GM18499 (cell line): Measurements from ENCODE around the gene GUCY2C.

Experiments
- ATAC-seq: cut with Tn5 transposase; IDR thresholded peaks from one replicate; pipeline ENCODE4 v1.9.1; 2021; ENCODE audit warnings: moderate number of reproducible peaks; ENCODE audit not compliant: insufficient read depth, unreplicated experiment

The GUCY2C gene

DNA sequence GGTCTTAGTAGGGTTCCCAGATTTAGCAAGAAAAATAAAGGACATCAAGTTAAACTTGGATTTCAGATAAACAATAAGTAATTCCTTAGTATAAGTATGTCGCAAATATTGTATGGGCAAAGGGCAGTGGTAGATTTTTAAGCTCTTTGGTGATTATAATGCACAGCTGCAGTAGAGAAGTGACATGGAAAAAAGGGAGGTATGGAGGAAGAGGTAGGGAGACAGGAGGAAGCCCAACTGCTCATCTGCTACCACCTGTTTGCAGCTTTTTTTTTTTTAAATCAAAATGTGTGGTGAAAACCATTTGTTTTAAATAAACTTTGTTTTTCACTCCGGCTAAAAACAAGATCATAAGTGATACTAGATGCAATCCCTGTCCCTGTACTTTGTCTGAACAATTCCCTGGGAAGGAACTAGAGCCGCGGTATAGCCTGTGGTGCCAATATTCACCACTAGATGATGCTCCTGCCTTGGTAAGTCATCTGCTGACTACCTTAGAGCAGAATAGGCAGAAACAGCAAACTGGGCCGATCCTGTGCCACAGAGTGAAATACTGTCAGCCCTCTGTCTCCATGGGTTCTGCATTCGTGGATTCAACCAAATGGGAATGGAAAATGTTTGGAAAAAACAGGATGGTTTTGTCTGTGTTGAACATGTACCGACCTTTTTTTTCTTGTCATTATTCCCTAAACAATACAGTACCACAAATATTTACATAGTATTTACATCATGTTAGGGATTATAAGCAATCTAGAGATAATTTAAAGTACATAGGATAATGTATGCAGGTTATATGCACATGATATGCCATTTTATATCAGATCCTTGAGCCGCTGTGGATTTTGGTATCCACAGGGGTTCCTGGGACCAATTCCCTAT lies 66.3 kb downstream of the GUCY2C start:
- ATAC-seq: peak; percentile 87

DNA sequence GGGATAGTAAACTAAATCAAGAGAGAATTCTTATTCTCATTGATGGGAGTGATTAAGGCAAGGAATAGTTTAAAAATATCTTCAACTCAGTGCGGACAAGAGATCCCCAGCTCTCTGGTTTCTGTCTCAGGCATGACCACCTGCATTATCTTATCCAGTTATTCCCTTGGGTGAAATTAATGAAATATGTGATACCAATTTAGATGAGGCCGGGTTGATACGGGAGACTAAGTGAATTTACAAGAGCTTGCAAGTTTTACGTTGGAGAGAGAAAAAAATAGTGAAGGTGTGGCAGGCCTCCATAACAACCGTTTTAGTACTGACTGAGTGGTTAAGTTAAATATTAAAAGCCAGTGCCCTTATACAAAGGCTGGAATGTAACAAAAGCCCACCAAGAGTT lies 67.6 kb downstream of the GUCY2C start:
- ATAC-seq: no peak

DNA sequence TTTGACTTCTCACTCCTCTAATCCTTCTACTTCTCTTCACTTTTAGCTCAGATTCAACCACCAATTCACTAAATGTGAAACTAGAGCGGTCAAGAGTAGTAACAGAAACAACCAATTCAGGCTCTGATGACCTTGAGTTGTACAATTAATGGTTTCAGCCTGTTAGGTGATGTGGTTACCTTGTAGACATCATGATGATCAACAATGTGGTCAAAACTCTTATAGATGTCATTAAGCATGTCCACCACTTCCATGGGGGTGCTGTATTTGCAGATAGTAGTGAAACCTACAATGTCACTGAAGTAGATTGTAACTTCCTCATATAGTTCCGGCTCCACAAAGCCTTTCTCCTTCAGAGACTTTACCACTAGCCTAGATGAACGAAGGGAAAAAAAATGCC lies 74.6 kb downstream of the GUCY2C start:
- ATAC-seq: peak; percentile 70

DNA sequence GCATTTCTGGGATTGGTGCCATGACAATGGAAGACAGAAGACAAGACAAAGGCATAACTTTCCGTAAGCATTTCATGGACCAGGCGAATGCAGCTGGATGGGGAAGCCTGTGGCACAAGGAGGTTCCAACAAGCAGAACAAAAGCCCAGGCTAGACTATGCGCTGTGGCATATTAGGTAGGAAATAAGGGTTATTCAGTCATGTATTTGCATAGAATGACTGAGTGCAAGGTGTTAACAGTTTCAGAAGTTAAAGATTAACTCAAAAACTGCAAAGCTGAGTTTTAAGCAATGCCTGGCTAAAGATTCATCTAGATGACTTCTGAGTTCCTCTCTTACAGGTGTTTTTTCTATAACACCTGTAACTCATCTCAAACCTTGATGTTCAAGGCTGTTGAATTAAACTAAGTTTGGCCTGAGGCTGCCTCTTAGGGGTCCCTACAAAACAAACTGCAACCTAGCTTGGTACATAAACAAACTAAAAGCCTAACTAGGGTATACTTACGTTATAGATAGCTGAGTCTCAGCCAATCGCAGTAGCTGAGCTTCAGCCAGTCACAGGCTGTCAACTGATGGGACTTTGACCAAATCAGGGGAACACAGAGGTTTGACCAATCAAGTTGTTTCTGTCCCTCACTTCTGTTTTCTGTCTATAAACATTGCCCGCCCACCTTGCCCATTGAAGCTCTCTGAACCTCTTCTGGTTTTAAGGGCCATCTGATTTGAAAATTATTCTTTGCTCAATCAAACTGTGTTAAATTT lies 76.5 kb downstream of the GUCY2C start:
- ATAC-seq: peak; percentile 45

DNA sequence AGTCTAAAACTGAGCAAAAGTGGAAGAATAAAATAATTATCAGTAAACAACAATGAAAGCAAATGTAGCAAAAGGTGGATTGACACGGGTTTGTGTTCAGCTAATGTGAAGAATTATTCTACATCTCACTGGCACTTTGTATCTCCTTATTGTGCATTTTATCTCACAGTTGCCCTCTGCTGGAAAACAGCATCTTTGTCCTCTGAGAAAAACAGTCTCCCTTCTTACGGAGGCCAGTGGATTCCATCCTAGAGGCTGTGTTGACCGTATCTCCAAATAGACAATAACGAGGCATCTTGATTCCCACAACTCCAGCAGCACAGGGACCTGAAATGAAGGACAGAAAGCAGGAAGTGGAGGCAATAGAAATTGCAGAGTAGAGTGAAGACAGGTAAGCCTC lies 77.4 kb downstream of the GUCY2C start:
- ATAC-seq: no peak

DNA sequence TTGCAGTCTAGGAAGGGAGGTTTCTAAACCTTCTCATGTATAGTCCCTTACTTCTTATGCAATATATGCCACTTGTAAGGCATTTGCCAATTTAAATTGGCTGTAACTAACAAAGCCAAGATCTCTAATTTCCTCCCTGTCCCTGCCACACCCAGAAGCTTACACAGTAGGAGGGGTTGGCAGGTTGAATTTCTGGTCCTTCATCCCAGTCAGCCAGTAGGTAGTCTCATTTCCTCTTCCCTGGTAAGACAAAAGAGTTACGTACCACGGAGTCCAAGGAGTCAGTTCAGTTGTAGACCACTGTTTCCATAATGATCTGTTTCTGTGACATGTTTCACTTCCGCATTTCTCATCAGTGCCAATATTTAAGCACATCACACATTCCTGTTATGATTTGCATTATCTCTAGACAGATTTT lies 81.7 kb downstream of the GUCY2C start:
- peak; percentile 39 for ATAC-seq

DNA sequence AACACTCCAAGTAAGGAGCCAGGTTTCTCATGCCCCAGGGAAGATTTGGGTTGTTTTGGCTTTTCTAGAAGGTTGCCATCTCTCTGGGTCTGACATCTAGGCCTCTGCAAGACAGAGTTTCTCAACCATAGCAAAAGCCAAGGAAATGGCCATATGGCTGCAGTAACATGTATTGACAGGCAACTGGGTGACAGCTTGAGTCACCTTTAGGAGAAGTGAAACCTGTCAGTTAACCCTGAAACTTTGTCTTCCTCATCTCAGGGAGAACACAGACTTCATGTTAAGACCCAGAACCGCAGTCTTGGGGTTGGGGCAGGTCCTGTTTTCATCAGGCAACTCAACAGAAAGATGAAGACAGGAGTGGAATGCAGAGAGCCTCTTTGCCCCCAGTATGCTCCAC lies 82.7 kb downstream of the GUCY2C start:
- peak; percentile 93 for ATAC-seq

DNA sequence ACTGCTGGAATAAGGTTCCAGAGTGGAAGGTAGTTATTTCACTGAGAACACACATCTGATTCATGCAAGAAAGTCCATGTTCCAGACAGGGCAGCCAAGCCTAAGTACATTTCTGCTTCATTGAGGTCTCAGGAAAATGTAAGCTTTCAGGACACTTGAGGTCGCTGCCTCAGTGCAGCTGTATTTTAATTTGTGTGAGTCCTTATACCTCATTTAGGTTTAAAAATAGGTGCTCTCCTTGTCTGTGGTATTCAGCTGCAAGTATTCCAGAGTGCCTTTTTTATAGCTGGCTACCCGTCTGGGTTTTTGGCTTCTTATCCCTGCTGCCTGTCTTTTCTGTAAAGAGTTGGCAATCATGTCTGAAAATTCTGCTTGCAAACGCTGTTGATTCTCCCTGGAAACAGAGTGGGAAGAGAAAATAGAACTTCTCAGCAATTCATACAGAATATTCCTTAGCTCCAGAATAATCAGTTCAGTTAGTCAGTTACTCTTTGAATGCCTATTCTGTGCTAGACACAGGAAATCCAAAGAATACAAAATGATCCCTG lies 83.4 kb downstream of the GUCY2C start:
- no peak for ATAC-seq

DNA sequence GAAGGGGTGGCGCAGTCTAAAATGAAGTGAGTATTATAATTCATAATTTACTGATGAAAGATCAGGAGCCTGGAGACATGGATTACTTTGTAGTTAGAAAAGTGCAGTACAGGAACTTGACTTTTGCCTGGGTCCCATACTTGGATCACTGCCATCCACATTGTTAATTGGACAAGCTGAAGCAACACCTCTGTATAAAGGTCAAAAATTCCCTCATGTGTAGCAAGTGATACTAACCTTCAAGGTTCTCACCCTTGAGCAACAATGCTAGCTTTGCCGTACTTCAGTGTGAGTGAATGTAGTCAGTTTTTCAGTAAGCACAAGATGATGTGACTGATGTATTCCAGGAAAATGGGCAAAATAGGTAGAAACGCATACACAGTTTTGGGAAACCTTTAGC lies 84.1 kb downstream of the GUCY2C start:
- ATAC-seq: no peak

DNA sequence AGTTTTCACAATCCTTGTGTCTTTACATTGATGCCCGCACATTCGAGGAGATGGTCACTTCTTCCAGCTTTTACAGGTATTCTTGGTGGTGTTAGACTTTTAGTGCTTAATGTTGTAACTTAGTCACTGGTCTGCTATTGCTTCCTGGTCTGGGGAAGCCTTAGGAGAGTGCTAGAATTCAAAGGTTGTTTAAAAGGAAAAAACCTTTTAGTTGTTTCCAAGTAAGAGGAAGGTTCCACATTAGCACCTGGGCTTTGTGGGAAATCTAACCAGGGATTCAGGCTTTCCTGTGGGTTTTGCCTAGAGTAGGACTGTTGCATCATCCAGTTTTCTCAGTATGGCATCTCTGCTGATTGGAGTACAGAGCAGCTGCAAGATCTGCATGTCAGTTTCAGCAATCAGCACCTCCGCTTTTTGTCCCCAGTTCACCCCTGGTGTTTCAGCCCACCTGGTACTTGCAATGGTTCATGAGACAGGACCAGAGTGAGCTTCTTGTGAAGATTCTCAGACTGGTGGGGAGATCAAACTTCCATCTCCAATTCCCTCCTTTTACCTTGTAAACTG lies 84.7 kb downstream of the GUCY2C start:
- no peak for ATAC-seq

DNA sequence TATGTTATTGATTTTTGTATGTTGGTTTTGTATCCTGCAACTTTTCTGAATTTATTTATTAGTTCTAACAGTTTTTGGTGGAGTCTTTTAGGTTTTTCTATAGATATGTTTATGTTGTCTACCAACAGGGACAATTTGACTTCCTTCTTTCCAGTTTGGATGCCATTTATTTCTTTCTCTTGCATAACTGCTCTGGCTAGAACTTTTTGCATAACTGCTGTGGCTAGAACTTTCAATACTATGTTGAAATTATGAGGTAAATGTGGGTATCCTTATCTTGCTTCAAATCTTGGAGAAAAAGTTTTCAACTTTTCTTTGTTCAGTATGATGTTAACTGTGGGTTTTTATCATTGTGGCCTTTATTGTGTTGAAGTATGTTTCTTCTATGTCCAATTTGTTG lies 88.8 kb downstream of the GUCY2C start:
- ATAC-seq: no peak

DNA sequence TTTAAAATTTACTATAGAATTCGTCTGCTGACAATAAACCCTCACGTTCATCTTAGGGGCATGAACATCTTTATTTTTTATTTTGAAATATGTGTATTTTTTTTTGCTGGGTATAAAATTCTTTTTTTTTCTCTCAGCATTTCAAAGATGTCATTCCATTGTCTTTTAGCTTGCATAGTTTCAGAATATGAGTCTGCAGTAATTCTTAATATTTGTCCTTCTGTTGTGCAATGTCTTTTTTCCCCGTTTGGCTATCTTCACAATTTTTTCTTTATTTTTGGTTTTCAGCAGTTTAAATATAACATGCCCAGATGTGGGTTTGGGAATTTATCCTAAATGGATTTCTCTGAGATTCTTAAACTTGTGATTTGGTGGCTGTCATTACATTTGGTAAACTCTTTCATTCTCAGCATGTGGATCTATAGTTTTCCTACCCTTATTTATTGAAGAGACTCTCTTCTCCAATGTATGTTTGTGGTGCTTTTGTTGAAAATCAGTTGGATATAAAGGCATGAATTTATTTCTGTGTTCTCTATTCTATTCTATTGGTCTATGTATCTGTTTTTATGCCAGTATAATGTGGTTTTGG lies 90.9 kb downstream of the GUCY2C start:
- ATAC-seq: no peak

DNA sequence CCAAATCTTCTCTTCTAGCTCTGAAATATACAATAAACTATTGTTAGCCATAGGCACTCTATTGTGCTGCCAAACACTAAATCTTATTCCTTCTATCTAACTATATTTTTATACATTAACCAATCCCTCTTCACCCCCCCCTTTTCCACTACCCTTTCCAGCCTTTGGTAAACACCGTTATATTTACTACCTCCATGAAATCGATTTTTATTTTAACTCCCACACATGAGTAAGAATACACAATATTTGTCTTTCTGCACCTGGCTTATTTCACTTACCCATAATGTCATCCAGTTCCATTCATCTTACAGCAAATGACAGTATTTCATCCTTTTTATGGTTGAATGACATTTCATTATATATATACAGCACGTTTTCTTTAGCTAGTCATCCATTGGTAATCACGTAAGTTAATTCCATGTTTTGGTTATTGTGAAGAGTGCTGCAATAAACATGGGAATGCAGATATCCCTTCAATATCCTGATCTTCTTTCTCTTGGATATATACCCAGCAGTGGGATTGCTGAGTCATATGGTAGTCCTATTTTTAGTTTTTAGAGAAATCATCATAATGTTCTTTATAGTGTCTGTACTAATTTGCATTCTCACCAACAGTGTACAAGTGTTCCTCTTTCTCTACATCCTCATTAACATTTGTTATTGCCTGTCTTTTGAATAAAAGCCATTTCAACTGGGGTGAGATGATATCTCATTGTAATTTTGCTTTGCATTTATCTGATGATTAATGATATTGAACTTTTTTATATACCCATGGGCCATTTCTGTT lies 94.5 kb downstream of the GUCY2C start:
- ATAC-seq: no peak

DNA sequence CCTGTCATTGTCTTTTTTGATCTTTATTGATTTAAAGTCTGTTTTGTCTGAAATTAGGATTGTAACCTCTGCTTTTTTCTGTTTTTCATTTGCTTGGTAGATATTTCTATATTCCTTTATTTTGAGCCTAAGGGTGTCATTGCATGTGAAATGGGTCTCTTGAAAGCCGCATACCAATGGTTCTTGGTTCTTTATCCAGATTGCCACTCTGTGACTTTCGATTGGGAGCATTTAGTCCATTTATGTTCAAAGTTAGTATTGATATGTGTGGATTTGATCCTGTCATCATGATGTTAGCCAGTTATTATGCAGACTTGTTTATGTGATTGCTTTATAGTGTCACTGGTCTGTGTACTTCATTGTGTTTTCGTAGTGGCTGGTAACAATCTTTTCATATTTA lies 98.9 kb downstream of the GUCY2C start:
- ATAC-seq: no peak

DNA sequence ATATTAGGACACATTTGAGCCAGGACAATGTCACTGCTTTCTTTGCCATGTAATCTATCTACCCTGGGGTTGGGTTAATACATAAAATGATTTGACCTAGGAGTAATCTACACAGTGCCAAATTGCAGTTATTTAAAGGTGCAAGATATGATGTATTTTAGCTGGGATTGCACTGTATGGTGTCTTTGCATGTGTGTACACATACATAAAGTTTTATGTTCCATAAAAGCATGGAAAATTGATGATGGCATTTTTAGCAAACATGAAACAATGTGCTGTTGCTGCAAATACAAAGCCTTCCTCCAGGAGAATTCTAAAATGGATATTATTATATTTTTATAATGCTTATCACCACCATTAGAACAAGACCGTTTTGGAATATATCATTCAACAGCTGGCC lies 104.7 kb downstream of the GUCY2C start:
- no peak for ATAC-seq

DNA sequence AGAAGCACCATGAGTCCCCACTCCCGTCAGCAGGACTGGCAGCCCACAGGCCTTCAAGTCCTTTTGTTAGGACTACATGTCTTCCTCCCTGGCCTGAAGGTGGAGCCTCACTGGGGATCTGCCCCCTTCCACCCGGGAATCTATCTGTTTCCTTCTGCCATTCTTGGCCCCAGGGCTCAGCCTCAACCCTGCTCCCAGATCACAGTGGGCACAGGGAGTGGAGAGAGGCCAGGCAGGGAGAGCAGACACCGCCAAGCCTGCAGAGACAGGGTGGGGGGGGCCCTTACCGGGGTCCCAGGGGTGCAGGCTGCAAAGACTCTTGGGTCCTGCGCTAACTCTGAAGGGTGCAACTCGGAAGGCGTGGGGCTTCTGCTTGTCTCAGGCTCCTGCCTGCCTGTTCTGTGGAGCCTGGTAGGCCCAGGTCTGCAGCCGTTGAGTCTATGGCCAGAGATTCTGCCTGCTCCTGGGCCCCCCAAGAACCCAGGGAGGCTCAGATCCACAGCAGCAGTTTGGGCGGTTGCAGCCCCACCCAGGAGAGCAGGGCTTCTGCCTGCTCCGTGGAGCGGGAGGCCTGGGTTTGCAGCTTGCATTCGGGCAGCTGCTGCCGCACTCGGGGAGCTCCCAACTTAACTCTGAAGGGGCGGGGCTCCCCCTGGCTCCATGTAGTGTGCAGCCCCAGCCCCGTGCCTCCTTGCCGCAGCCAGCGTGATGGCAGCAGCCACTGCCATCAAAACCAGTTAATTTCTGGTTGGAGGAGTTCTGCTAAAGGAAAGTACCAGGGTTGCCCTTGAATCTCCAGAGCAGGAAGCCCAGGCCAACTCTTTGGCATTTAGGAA lies 107.0 kb downstream of the GUCY2C start:
- ATAC-seq: no peak

DNA sequence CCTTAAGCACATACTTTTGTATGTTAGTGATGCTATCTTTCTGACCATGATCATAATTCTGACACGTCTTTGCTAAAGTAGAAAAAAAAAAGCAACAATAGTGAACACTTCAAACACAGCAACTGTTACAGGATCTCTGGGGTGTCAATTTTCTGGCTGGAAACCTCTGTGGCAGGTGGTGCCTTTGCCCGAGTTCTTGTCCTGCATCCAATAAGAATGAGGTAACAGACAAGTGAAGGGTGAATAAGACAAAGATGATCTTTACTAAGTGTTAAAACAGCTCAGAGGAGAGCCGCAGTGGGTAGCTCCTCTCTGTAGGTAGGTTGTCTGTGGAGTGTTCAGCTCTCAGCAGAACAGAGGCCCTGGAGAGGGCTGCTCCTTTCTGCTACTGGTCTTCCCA lies 107.8 kb downstream of the GUCY2C start:
- no peak for ATAC-seq

DNA sequence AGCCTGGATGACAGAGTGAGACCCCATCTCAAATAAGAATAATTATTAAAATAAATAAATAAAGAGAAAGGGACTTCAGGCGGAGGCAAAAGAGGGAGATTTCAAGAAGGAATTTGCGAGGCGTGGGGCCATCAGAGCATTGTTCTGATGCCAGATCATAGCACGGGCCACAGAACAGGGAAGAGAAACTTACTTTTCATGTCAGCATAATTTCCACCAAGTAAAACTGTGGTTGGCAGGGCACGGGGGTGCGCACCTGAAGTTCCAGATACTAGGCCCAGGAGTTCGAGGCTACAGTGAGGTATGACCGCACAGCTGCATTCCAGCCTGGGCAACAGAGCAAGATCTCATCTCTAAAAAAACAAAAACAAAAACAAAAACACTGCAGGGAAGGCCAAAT lies 117.8 kb downstream of the GUCY2C start:
- no peak for ATAC-seq

DNA sequence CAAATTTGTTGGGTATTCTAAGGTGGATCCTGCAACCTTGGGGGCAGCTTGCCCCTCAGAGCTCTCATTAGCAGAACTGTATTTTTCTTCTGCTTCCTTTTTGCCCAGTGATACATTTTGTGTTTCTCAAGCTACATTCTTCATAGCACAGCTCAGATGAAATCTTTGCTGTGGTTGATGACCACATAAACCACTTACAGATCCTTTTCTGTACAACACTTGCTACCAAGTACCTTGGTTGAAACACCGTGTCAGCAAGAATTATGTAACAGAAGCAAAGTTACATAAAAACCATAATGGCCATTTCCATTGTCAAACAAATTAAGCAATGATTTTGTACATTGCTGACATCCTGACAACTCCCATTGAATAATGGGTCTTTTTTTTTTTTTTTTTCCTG lies 119.1 kb downstream of the GUCY2C start:
- ATAC-seq: no peak
